ENCODE results near the gene LETM1. TPM values are rescaled to one million over a fixed set of nuclear protein-coding genes. Genes with fewer than 3 reads are reported as not detected.

Gene LETM1
- polyA plus RNA-seq, 5 donors, result 13.9 to 27.4 (median 21.6) TPM

GRCh38 chr4:1778642-1779392, 77.1 kb downstream of the LETM1 start:
- no peak for DNase-seq

- no peak for DNase-seq
Measured at GRCh38 chr4:1777822-1778641, 77.9 kb downstream of the LETM1 start.

GRCh38 chr4:1776521-1777161, 79.3 kb downstream of the LETM1 start:
- no peak for DNase-seq

GRCh38 chr4:1775731-1776500, 80.0 kb downstream of the LETM1 start:
- DNase-seq, result no peak

- no peak for DNase-seq
Measured at GRCh38 chr4:1773754-1774153, 82.2 kb downstream of the LETM1 start.

- no peak for DNase-seq
Measured at GRCh38 chr4:1772853-1773538, 83.0 kb downstream of the LETM1 start.

GRCh38 chr4:1771555-1772305, 84.2 kb downstream of the LETM1 start:
- no peak for DNase-seq

GRCh38 chr4:1770791-1771231, 85.1 kb downstream of the LETM1 start:
- DNase-seq, result no peak

- DNase-seq, result no peak
Measured at GRCh38 chr4:1770245-1770644, 85.7 kb downstream of the LETM1 start.

- no peak for DNase-seq
Measured at GRCh38 chr4:1769692-1770091, 86.3 kb downstream of the LETM1 start.

GRCh38 chr4:1768367-1769034, 87.5 kb downstream of the LETM1 start:
- peak; percentile 68 to 74 for DNase-seq

GRCh38 chr4:1767770-1768366, 88.1 kb downstream of the LETM1 start:
- DNase-seq, result no peak

GRCh38 chr4:1767061-1767769, 88.7 kb downstream of the LETM1 start:
- no peak for DNase-seq

GRCh38 chr4:1766106-1767060, 89.6 kb downstream of the LETM1 start:
- no peak for DNase-seq

GRCh38 chr4:1765409-1766072, 90.4 kb downstream of the LETM1 start:
- DNase-seq, result no peak

GRCh38 chr4:1764670-1765069, 91.3 kb downstream of the LETM1 start:
- no peak for DNase-seq

GRCh38 chr4:1763550-1764080, 92.3 kb downstream of the LETM1 start:
- no peak for DNase-seq

Measured in right lung (tissue), 5 donors.